Testis (tissue), 3 donors: ENCODE data around the gene PLN. TPM values are rescaled to one million over a fixed set of nuclear protein-coding genes. Genes with fewer than 3 reads are reported as not detected.

Source experiments
- DNase-seq: peaks from one replicate; pipeline ENCODE4 v3.0.0-alpha.2; 2019
- H3K27ac ChIP-seq, 2 donors: fragments of 200-600 bp; sonication (generic); one replicate each; pipeline ENCODE4 v1.5.1; 2019
- H3K27me3 ChIP-seq: fragments of 200-600 bp; sonication (generic); one replicate; pipeline ENCODE4 v1.5.1; 2019
- H3K36me3 ChIP-seq: fragments of 200-600 bp; sonication (generic); one replicate; pipeline ENCODE4 v1.5.1; 2017; ENCODE audit warnings: low read depth; ENCODE audit errors: missing control alignments
- H3K4me1 ChIP-seq: fragments of 200-600 bp; sonication (generic); one replicate; pipeline ENCODE4 v1.5.1; 2019
- H3K4me3 ChIP-seq, 2 donors: fragments of 200-600 bp; sonication (generic); one replicate each; pipeline ENCODE4 v1.5.1; 2017 to 2019
- H3K9me3 ChIP-seq: fragments of 200-600 bp; sonication (generic); one replicate; pipeline ENCODE4 v1.5.1; 2017
- POLR2A ChIP-seq: fragments of 450-650 bp; IDR thresholded peaks from one replicate; pipeline ENCODE4 v1.6.1; 2017; ENCODE audit warnings: antibody characterized with exemption, mild to moderate bottlenecking, moderate library complexity
- WGBS, 2 donors: methylation state at CpG; one replicate each; pipeline ENCODE4 v1.1.5; 2018; 5-methylcytosine and 5-hydroxymethylcytosine counted together
- intact Hi-C: fragments of 100-400 bp; cut with DNase I; formaldehyde crosslinking; loops from one replicate; pipeline ENCODE4 v1.15.1; 2023; ENCODE audit warnings: low total_unique reads
- polyA plus RNA-seq: library from polyadenylated mRNA; stranded (reverse); fragments of 350-450 nt; fragmentation: Illumina TruSeq; extraction: RNeasy Lipid Tissue Mini Kit (QIAGEN cat#74804); gene quantifications from one replicate; pipeline ENCODE4 v1.2.3, GENCODE V29; 2014; ENCODE audit warnings: low read depth, low replicate concordance; ENCODE audit not compliant: insufficient read depth
- total RNA-seq, 2 donors: library from RNA; depleted of rRNA; stranded (reverse); fragments of >200 nt; gene quantifications; one replicate each; pipeline ENCODE4 v1.2.3, GENCODE V29; 2016
- TF ChIP-seq, protein P1 (sequence below), 3 experiments: fragments of 450-650 bp in 2 of 3; fragments of 200-600 bp in 1 of 3; sonication (generic) in 1 of 3; IDR thresholded peaks; one replicate each; pipeline ENCODE4 v1.5.1; 2016 to 2019; ENCODE audit warnings: antibody characterized with exemption in 3 of 3, mild to moderate bottlenecking in 2 of 3, moderate library complexity in 1 of 3

PLN gene
- total and polyA plus RNA-seq, 3 donors from 2014 or later: 2.0 to 15.2 (median 5.0) TPM

GRCh38 chr6:118589649-118590365 is 41.7 kb downstream of the PLN start:
- no peaks in the 10 kb centered on the region for H3K4me1 ChIP-seq
- no peaks in the 10 kb centered on the region for H3K9me3 ChIP-seq
- TF ChIP-seq POLR2A: no peak
- TF ChIP-seq, protein P1, sequence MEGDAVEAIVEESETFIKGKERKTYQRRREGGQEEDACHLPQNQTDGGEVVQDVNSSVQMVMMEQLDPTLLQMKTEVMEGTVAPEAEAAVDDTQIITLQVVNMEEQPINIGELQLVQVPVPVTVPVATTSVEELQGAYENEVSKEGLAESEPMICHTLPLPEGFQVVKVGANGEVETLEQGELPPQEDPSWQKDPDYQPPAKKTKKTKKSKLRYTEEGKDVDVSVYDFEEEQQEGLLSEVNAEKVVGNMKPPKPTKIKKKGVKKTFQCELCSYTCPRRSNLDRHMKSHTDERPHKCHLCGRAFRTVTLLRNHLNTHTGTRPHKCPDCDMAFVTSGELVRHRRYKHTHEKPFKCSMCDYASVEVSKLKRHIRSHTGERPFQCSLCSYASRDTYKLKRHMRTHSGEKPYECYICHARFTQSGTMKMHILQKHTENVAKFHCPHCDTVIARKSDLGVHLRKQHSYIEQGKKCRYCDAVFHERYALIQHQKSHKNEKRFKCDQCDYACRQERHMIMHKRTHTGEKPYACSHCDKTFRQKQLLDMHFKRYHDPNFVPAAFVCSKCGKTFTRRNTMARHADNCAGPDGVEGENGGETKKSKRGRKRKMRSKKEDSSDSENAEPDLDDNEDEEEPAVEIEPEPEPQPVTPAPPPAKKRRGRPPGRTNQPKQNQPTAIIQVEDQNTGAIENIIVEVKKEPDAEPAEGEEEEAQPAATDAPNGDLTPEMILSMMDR (IDR thresholded peaks at IDR 0.05): no peak
- no peaks in the 10 kb centered on the region for H3K27me3 ChIP-seq
- no peak for DNase-seq
- H3K36me3 ChIP-seq: no peaks in the 10 kb centered on the region
- WGBS, 2 donors: 45 to 53% methylated on average over 6 of the region's 6 CpGs
- H3K4me3 ChIP-seq: no peak overlapping the region
- H3K27ac ChIP-seq: no peak overlapping the region
- intact Hi-C loops: no loop called here

DNA sequence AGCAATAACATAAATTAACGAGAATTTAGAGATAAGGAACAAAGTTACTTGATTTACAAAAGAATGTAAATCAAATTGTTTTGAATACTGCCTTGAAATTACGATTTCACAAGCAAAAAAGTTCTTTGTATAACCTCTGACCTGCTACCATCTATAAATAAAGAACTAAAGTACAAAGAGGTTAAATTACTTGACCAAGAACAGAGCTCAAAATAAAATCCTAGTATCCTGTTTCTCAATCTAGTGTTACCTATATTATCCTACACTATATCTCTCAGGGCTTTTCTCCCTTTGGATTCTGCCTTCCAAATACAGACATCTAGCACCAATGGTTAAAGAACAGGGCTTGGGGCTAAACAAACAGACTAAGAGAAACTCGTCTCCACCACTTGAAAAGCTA is 43.8 kb downstream of the PLN start:
- WGBS, 2 donors: 61 to 68% methylated on average over 3 of the region's 3 CpGs
- H3K27me3 ChIP-seq: no peaks in the 10 kb centered on the region
- no peaks in the 10 kb centered on the region for H3K4me1 ChIP-seq
- H3K36me3 ChIP-seq: no peaks in the 10 kb centered on the region
- no peak for DNase-seq
- H3K4me3 ChIP-seq: no peak overlapping the region
- no peak overlapping the region for H3K27ac ChIP-seq
- TF ChIP-seq, protein P1 (IDR thresholded peaks at IDR 0.05): no peak
- TF ChIP-seq POLR2A: no peak
- intact Hi-C loops: no loop called here
- no peaks in the 10 kb centered on the region for H3K9me3 ChIP-seq

DNA sequence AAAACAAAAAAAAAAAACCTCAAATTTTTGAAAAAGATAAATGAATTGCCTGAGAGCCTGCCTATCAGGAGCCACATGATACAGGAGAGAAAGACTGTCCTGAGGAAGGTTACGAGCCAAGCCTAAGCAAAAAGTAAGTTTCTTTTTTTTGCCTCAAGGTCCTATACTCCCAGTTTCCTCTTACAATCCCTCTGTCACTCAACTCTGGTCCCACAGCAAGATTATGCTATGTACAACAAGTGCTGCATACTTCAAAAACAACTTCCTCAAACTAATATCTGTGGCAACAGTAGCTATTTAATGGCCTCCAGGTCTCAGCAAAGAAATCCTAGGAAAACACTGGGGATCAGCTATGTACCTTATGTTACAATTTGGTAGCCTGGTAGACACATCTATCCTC is 46.8 kb downstream of the PLN start:
- intact Hi-C loops: no loop called here
- Histone ChIP-seq H3K27me3 (no peaks in the 10 kb centered on the region), H3K27ac (no peak overlapping the region), H3K4me1 (no peaks in the 10 kb centered on the region), H3K36me3 (no peaks in the 10 kb centered on the region), H3K9me3 (no peaks in the 10 kb centered on the region), H3K4me3 (no peak overlapping the region)
- no peak for DNase-seq
- TF ChIP-seq, protein P1 (IDR thresholded peaks at IDR 0.05): no peak
- no peak for TF ChIP-seq POLR2A
- WGBS, 2 donors: 41 to 79% methylated on average over 1 of the region's 1 CpG

DNA sequence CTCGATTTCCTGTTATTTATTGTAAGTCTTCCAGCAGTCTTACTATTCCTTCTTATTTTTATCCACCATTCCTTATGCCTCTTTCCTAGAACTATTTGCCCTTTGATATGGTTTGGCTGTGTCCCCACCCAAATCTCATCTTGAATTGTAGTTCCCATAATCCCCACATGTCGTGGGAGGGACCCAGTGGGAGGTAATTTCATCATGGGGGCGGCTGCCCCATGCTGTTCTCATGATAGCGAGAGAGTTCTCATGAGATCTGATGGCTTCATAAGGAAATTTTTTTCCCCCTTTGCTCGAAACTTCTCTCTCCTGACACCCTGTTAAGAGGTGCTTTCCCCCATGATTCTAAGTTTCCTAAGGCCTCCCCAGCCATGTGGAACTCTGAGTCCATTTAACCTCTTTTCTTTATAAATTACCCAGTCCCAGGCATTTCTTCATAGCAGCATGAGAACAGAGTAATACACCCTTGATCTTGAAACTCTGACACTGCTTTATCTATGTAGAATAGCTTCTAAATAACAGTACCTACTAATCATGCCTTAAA is 48.8 kb downstream of the PLN start:
- Histone ChIP-seq H3K36me3 (no peaks in the 10 kb centered on the region), H3K4me1 (no peaks in the 10 kb centered on the region), H3K4me3 (no peak overlapping the region), H3K9me3 (no peaks in the 10 kb centered on the region), H3K27ac (no peak overlapping the region), H3K27me3 (no peaks in the 10 kb centered on the region)
- 87 to 89% methylated on average over 5 of the region's 5 CpGs for WGBS, 2 donors
- intact Hi-C loops: no loop called here
- no peak for DNase-seq
- TF ChIP-seq, protein P1 (IDR thresholded peaks at IDR 0.05): no peak
- no peak for TF ChIP-seq POLR2A

DNA sequence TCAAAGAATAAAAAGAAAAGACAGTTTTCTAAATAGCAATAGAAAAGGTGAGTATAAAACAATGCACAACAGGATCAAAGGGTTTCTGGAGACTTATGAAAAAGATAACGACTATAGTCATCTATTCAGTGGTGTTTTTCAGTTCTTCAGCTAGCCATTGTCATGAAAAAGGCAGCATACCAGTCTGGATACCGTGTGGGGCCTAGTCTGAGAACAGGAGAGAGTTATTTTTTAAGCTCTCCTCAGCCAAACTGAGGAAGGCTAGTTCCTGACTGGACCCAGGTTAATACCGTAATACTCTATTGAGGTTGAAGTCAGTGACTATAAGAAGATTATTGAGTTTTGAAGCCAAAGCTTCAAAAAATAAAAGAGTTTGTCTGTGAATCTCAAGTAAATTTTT is 49.5 kb downstream of the PLN start:
- Histone ChIP-seq H3K36me3 (no peaks in the 10 kb centered on the region), H3K9me3 (no peaks in the 10 kb centered on the region), H3K27me3 (no peaks in the 10 kb centered on the region), H3K4me1 (no peaks in the 10 kb centered on the region), H3K27ac (no peak overlapping the region), H3K4me3 (no peak overlapping the region)
- TF ChIP-seq, protein P1 (IDR thresholded peaks at IDR 0.05): no peak
- no peak for TF ChIP-seq POLR2A
- 71 to 79% methylated on average over 3 of the region's 3 CpGs for WGBS, 2 donors
- intact Hi-C loops: no loop called here
- no peak for DNase-seq
